Measurements from ENCODE around the gene SLC26A1. TPM values are rescaled to one million over a fixed set of nuclear protein-coding genes. Genes with fewer than 3 reads are reported as not detected.

The SLC26A1 gene
- total and polyA plus RNA-seq, 8 donors = 0.35 to 8.6 (median 5.2) TPM

- H3K4me1 ChIP-seq = peaks cover 0 to 2% of the 10 kb centered on the region in 2 donors
- intact Hi-C loops (cut with DNase I) = no loop called here
- H3K4me3 ChIP-seq = no peak overlapping the region
- no peak for DNase-seq
- no peak overlapping the region for H3K27ac ChIP-seq
- no peaks in the 10 kb centered on the region for H3K9me3 ChIP-seq
- TF ChIP-seq, protein P1, sequence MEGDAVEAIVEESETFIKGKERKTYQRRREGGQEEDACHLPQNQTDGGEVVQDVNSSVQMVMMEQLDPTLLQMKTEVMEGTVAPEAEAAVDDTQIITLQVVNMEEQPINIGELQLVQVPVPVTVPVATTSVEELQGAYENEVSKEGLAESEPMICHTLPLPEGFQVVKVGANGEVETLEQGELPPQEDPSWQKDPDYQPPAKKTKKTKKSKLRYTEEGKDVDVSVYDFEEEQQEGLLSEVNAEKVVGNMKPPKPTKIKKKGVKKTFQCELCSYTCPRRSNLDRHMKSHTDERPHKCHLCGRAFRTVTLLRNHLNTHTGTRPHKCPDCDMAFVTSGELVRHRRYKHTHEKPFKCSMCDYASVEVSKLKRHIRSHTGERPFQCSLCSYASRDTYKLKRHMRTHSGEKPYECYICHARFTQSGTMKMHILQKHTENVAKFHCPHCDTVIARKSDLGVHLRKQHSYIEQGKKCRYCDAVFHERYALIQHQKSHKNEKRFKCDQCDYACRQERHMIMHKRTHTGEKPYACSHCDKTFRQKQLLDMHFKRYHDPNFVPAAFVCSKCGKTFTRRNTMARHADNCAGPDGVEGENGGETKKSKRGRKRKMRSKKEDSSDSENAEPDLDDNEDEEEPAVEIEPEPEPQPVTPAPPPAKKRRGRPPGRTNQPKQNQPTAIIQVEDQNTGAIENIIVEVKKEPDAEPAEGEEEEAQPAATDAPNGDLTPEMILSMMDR (IDR thresholded peaks at IDR 0.05) = no peak
- no peak for ATAC-seq
- no peaks in the 10 kb centered on the region for H3K36me3 ChIP-seq
- H3K27me3 ChIP-seq = peaks cover 0 to 97% of the 10 kb centered on the region in 2 donors
Measured at GRCh38 chr4:1031956-1032795, 39.0 kb upstream of the SLC26A1 start.

DNA sequence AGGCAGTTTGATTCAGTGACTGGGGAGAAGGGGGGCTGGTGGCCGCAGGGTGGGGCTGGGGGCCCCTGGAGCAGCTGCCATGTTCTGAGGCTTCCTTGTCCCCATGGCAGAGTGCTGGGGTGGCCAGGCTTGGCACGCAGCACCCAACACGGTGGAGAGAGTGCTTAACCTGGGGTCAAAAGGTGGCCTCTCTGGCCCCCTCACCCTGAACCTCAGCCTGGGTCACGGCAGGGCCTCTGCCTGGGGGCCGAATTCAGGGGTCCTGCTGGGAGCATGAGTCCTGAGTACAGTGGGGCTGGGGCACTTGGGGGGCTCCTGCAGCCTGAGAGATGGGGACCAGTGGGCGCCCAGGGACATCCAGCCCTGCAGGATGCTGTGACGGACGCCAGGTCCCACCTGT is 38.1 kb upstream of the SLC26A1 start:
- Histone ChIP-seq H3K27ac (no peak overlapping the region), H3K27me3 (peaks cover 0 to 95% of the 10 kb centered on the region in 2 donors), H3K4me1 (peaks cover 0 to 2% of the 10 kb centered on the region in 2 donors), H3K4me3 (no peak overlapping the region), H3K9me3 (no peaks in the 10 kb centered on the region), H3K36me3 (no peaks in the 10 kb centered on the region)
- intact Hi-C loops (cut with DNase I) = no loop called here
- DNase-seq (no peak), ATAC-seq (no peak)
- TF ChIP-seq, protein P1 (IDR thresholded peaks at IDR 0.05) = no peak

DNA sequence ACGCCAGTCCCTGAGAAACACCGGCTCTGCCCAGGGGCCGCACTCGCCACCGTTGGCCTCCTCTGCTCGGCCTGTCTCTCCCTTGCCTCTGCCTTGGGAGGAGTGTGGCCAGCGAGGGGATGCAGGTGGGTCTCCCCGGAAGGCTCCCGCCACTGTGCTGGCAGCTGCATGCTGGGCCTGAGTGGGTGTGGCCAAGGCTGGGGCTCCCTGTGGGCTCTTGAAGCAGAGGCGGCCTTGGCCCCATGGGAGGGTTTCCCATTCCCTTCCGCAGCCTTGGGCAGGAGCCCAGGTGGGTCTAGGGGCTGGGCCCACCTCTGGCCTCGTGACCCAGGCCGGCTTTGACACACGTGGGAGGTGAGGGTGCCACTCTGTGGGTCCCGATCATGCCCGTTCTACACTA is 37.4 kb upstream of the SLC26A1 start:
- no peaks in the 10 kb centered on the region for H3K36me3 ChIP-seq
- peaks cover 0 to 88% of the 10 kb centered on the region in 2 donors for H3K27me3 ChIP-seq
- no peak overlapping the region for H3K27ac ChIP-seq
- TF ChIP-seq, protein P1 (IDR thresholded peaks at IDR 0.05) = no peak
- no peaks in the 10 kb centered on the region for H3K9me3 ChIP-seq
- H3K4me1 ChIP-seq = peaks cover 0 to 2% of the 10 kb centered on the region in 2 donors
- no peak for ATAC-seq
- DNase-seq = no peak
- intact Hi-C loops (cut with DNase I) = no loop called here
- no peak overlapping the region for H3K4me3 ChIP-seq

DNA sequence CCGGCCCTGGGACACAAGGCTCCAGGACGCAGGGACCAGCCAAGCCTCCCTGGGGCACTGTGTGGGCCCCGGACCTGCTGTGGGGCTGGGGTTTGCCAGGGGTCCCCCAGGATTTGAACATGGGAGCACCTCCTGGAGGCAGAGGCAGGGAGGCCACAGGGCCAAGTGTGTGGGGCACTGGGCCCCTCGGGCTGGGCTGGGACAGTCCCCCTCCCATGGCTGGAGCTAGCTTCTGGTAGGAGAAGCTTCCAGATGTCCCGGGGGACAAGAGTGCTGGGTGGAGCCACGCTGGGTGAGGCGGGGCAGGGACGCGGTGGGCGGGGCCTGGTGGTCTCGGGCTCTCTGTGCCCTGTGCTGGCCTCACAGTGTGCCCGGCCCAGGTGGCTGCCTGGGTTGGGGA is 36.8 kb upstream of the SLC26A1 start:
- intact Hi-C loops (cut with DNase I) = no loop called here
- Histone ChIP-seq H3K36me3 (peaks cover 0 to 5% of the 10 kb centered on the region in 2 donors), H3K9me3 (no peaks in the 10 kb centered on the region), H3K4me3 (no peak overlapping the region), H3K4me1 (peaks cover 0 to 2% of the 10 kb centered on the region in 2 donors), H3K27ac (no peak overlapping the region), H3K27me3 (peaks cover 0 to 83% of the 10 kb centered on the region in 2 donors)
- no peak for ATAC-seq
- no peak for DNase-seq
- TF ChIP-seq, protein P1 (IDR thresholded peaks at IDR 0.05) = no peak

- Histone ChIP-seq H3K9me3 (no peaks in the 10 kb centered on the region), H3K4me1 (peaks cover 0 to 2% of the 10 kb centered on the region in 2 donors), H3K27me3 (peaks cover 0 to 78% of the 10 kb centered on the region in 2 donors), H3K36me3 (peaks cover 0 to 9% of the 10 kb centered on the region in 2 donors), H3K4me3 (no peak overlapping the region), H3K27ac (no peak overlapping the region)
- intact Hi-C loops (cut with DNase I) = no loop called here
- DNase-seq = no peak
- ATAC-seq = no peak
- TF ChIP-seq, protein P1 (IDR thresholded peaks at IDR 0.05) = no peak
Measured at GRCh38 chr4:1029529-1029928, 36.3 kb upstream of the SLC26A1 start.
